H1 (cell line): ENCODE data around the gene KYNU. TPM values are rescaled to one million over a fixed set of nuclear protein-coding genes. Genes with fewer than 3 reads are reported as not detected.

Experiments used
- CTCF ChIA-PET: fragments of 300-600 bp; sonication (Branson Sonifier 250); formaldehyde crosslinking; loops from one replicate; lab custom pipeline; 2021; ENCODE audit not compliant: partially characterized antibody; lab: Charles Lee
- POLR2A ChIA-PET: fragments of 300-600 bp; sonication (Branson Sonifier 250); formaldehyde crosslinking; loops from one replicate; lab custom pipeline; 2021; ENCODE audit warnings: inconsistent platforms; ENCODE audit not compliant: partially characterized antibody; lab: Charles Lee
- DNase-seq, 2 experiments: peaks; one replicate each; pipeline versions ENCODE4 v3.0.0 to v3.0.0-alpha.2; 2010 to 2022; ENCODE audit warnings: low spot score in 2 of 2, low read depth in 1 of 2, mixed read lengths in 1 of 2
- FAIRE-seq: peaks from 2 replicates; lab custom pipeline; 2011; peaks lifted over from hg19 to GRCh38; lab: Jason Lieb, UNC
- H2AFZ ChIP-seq: 2 replicates; pipeline ENCODE4 v1.8.1; 2012; ENCODE audit warnings: low read length, inconsistent platforms
- H2AK5ac ChIP-seq: 2 replicates; pipeline ENCODE4 v1.6.1; 2013; ENCODE audit warnings: low read depth, low read length
- H2BK120ac ChIP-seq: replicated peaks from 2 replicates; pipeline ENCODE3; 2013; ENCODE audit warnings: low read depth, low read length, inconsistent platforms
- H2BK12ac ChIP-seq: 2 replicates; pipeline ENCODE4 v1.6.1; 2013; ENCODE audit warnings: low read depth, low read length
- H2BK15ac ChIP-seq: 2 replicates; pipeline ENCODE4 v1.6.1; 2013; ENCODE audit warnings: low read length
- H2BK20ac ChIP-seq: 2 replicates; pipeline ENCODE4 v1.6.1; 2013; ENCODE audit warnings: low read length
- H2BK5ac ChIP-seq: 2 replicates; pipeline ENCODE4 v1.6.1; 2013; ENCODE audit warnings: low read depth, low read length
- H3K14ac ChIP-seq: 2 replicates; pipeline ENCODE4 v1.6.1; 2013; ENCODE audit warnings: inconsistent platforms; ENCODE audit not compliant: insufficient read length
- H3K18ac ChIP-seq: 2 replicates; pipeline ENCODE4 v1.6.1; 2013; ENCODE audit warnings: low read length; ENCODE audit errors: extremely low read depth
- H3K23ac ChIP-seq: 2 replicates; pipeline ENCODE4 v1.6.1; 2013; ENCODE audit warnings: inconsistent platforms; ENCODE audit not compliant: insufficient read length
- H3K23me2 ChIP-seq: 2 replicates; pipeline ENCODE4 v1.6.1; 2013; ENCODE audit warnings: low read depth, low read length
- H3K27ac ChIP-seq: 2 replicates; pipeline ENCODE4 v1.6.1; 2011; ENCODE audit warnings: low read depth, low read length, inconsistent platforms
- H3K27me3 ChIP-seq, 4 experiments: replicated peaks in 1 of 4; 1 replicate in 1 of 4; 2 replicates in 3 of 4; pipeline versions ENCODE4 v1.6.1 to v1.8.1; 2011 to 2013; ENCODE audit warnings: low read length in 3 of 4, mild to moderate bottlenecking in 3 of 4, inconsistent platforms in 2 of 4, mixed read lengths in 2 of 4, moderate library complexity in 1 of 4; ENCODE audit not compliant: control insufficient read depth in 3 of 4, insufficient read depth in 3 of 4; ENCODE audit errors: extremely low read depth in 1 of 4
- H3K36me3 ChIP-seq, 4 experiments: 2 replicates each; pipeline versions ENCODE4 v1.6.1 to v1.8.1; 2011 to 2013; ENCODE audit warnings: mild to moderate bottlenecking in 4 of 4, low read length in 3 of 4, moderate library complexity in 2 of 4, control low read depth in 1 of 4, inconsistent platforms in 1 of 4; ENCODE audit not compliant: insufficient read depth in 4 of 4, control insufficient read depth in 2 of 4
- H3K4ac ChIP-seq: replicated peaks from 2 replicates; pipeline ENCODE3; 2013; ENCODE audit warnings: low read length, low read depth, mixed read lengths, inconsistent platforms; ENCODE audit not compliant: insufficient read length
- H3K4me1 ChIP-seq, 4 experiments: replicated peaks in 1 of 4; 1 replicate in 1 of 4; 2 replicates in 3 of 4; pipeline versions ENCODE4 v1.6.1 to v1.8.1; 2011 to 2013; ENCODE audit warnings: low read length in 3 of 4, inconsistent platforms in 2 of 4, mixed read lengths in 1 of 4; ENCODE audit not compliant: insufficient read depth in 4 of 4, control insufficient read depth in 3 of 4
- H3K4me2 ChIP-seq, 2 experiments: 2 replicates each; pipeline versions ENCODE4 v1.6.1 to v1.8.1; 2011 to 2013; ENCODE audit warnings: low read depth in 2 of 2, low read length in 2 of 2, control low read depth in 1 of 2, inconsistent platforms in 1 of 2, mild to moderate bottlenecking in 1 of 2; ENCODE audit not compliant: insufficient read depth in 1 of 2
- H3K4me3 ChIP-seq, 4 experiments: fragments of 200-600, 300-600 bp in 1 of 4; sonication (generic), shearing (Covaris generic), sonication (Bioruptor Twin) in 1 of 4; 2 replicates each; pipeline versions ENCODE4 v1.5.1 to v1.8.1; 2011 to 2016; ENCODE audit warnings: low read length in 4 of 4, low read depth in 3 of 4, control low read depth in 2 of 4, inconsistent platforms in 2 of 4, mild to moderate bottlenecking in 2 of 4, mixed read lengths in 1 of 4, moderate library complexity in 1 of 4; ENCODE audit not compliant: insufficient read depth in 2 of 4; ENCODE audit errors: extremely low read depth in 1 of 4
- H3K56ac ChIP-seq: replicated peaks from 2 replicates; pipeline ENCODE3; 2013; ENCODE audit warnings: low read depth, mild to moderate bottlenecking, mixed read lengths, low read length, inconsistent platforms; ENCODE audit not compliant: insufficient read length
- H3K79me1 ChIP-seq: 2 replicates; pipeline ENCODE4 v1.6.1; 2013; ENCODE audit warnings: low read depth, low read length, control low read depth
- H3K79me2 ChIP-seq, 2 experiments: 2 replicates each; pipeline versions ENCODE4 v1.6.1 to v1.8.1; 2012 to 2013; ENCODE audit warnings: low read length in 2 of 2, mild to moderate bottlenecking in 2 of 2, inconsistent platforms in 1 of 2; ENCODE audit not compliant: insufficient read depth in 2 of 2, control insufficient read depth in 1 of 2
- H3K9ac ChIP-seq, 4 experiments: replicated peaks in 1 of 4; 1 replicate in 1 of 4; 2 replicates in 3 of 4; pipeline versions ENCODE4 v1.6.1 to v1.8.1; 2011 to 2013; ENCODE audit warnings: low read depth in 3 of 4, low read length in 3 of 4, control low read depth in 2 of 4, mild to moderate bottlenecking in 2 of 4, moderate library complexity in 2 of 4, inconsistent platforms in 1 of 4; ENCODE audit errors: extremely low read depth in 1 of 4
- H3K9me3 ChIP-seq, 2 experiments: 2 replicates each; pipeline versions ENCODE4 v1.6.1 to v1.8.1; 2012 to 2013; ENCODE audit warnings: mild to moderate bottlenecking in 2 of 2, moderate library complexity in 2 of 2, control low read depth in 1 of 2, inconsistent platforms in 1 of 2, low read depth in 1 of 2, low read length in 1 of 2, mixed read lengths in 1 of 2; ENCODE audit not compliant: insufficient read depth in 2 of 2
- H4K20me1 ChIP-seq, 2 experiments: replicated peaks in 1 of 2; 2 replicates each; pipeline versions ENCODE3 to v1.8.1; 2011 to 2013; ENCODE audit warnings: inconsistent platforms in 2 of 2, low read length in 2 of 2, mild to moderate bottlenecking in 1 of 2; ENCODE audit not compliant: insufficient read depth in 2 of 2, control insufficient read depth in 1 of 2
- H4K5ac ChIP-seq: 2 replicates; pipeline ENCODE4 v1.6.1; 2013; ENCODE audit warnings: low read length, low read depth, mixed read lengths, inconsistent platforms; ENCODE audit not compliant: insufficient read length
- H4K8ac ChIP-seq: 2 replicates; pipeline ENCODE4 v1.8.0; 2013; ENCODE audit warnings: mild to moderate bottlenecking, moderate library complexity, low read length, inconsistent platforms; ENCODE audit not compliant: insufficient read depth; ENCODE audit errors: extremely low read depth
- H4K91ac ChIP-seq: replicated peaks from 2 replicates; pipeline ENCODE3; 2013; ENCODE audit warnings: low read length, mixed read lengths, inconsistent platforms; ENCODE audit not compliant: insufficient read length
- BACH1 ChIP-seq: IDR thresholded peaks from 2 replicates; pipeline ENCODE4 v1.6.1; 2012; ENCODE audit warnings: low read length, improper control_type of control experiment
- CEBPB ChIP-seq: IDR thresholded peaks from 2 replicates; pipeline ENCODE4 v1.6.1; 2012; ENCODE audit warnings: low read depth, low read length
- CHD1 ChIP-seq: IDR thresholded peaks from 2 replicates; pipeline ENCODE4 v1.6.1; 2012; ENCODE audit warnings: low read depth, low read length, improper control_type of control experiment
- CTBP2 ChIP-seq: IDR thresholded peaks from 2 replicates; pipeline ENCODE4 v1.7.0; 2011; ENCODE audit warnings: borderline replicate concordance, mild to moderate bottlenecking, moderate library complexity, mixed read lengths, low read length; ENCODE audit not compliant: insufficient read depth, insufficient read length
- FOSL1 ChIP-seq: IDR thresholded peaks from 2 replicates; pipeline ENCODE4 v1.6.1; 2011; ENCODE audit warnings: mild to moderate bottlenecking, low read depth, low read length, moderate library complexity; ENCODE audit not compliant: insufficient read depth
- GABPA ChIP-seq: IDR thresholded peaks from 2 replicates; pipeline ENCODE4 v1.6.1; 2011; ENCODE audit warnings: mild to moderate bottlenecking, low read length, moderate library complexity, borderline replicate concordance; ENCODE audit not compliant: insufficient read depth
- SP1 ChIP-seq: IDR thresholded peaks from 2 replicates; pipeline ENCODE4 v1.6.1; 2011; ENCODE audit warnings: low read depth, low read length
- TCF12 ChIP-seq: IDR thresholded peaks from 2 replicates; pipeline ENCODE4 v1.6.1; 2011; ENCODE audit warnings: low read depth, mild to moderate bottlenecking, low read length
- WGBS, 2 experiments: shearing (Covaris generic) in 1 of 2; methylation state at CpG; one replicate each; pipeline versions ENCODE4 v1.1.6 to v1.1.7; 2013 to 2015; ENCODE audit warnings: low lambda C conversion rate in 2 of 2, mixed read lengths in 2 of 2, inconsistent platforms in 1 of 2, low coverage in 1 of 2, missing lambda C conversion rate in 1 of 2; ENCODE audit not compliant: insufficient replicate concordance in 2 of 2, insufficient coverage in 1 of 2, insufficient read length in 1 of 2; ENCODE audit errors: extremely low coverage in 1 of 2, missing lambda C conversion rate in 1 of 2; 5-methylcytosine and 5-hydroxymethylcytosine counted together
- polyA plus RNA-seq, 7 experiments: library from polyadenylated mRNA; depleted of rRNA in 3 of 7; stranded (reverse) in 5 of 7; unstranded in 2 of 7; fragments of >200 nt in 5 of 7; fragments of 200-250 nt in 2 of 7; gene quantifications; 1 replicate in 5 of 7; 2 replicates in 1 of 7; 4 replicates in 1 of 7; pipeline versions ENCODE4 v1.2.1 to v1.2.3, GENCODE V29; 2011 to 2013; ENCODE audit warnings: missing spikeins in 2 of 7, mixed read lengths in 2 of 7
- total RNA-seq: library from RNA; stranded (reverse); fragmentation: NEBNext Ultra II Directional; extraction: Animal tissue kit (Norgen Biotek cat#: 25700); gene quantifications from 2 replicates; pipeline ENCODE4 v1.2.1, GENCODE V29; 2021

KYNU gene
- total and polyA plus RNA-seq, 2 of the 8 experiments (the other 6 are each of a cell fraction or from before 2014, with no cell fraction given), result 0.09 to 0.13 TPM

GRCh38 chr2:142981069-142981378 is 103.6 kb downstream of the KYNU start:
- POLR2A ChIA-PET, result no interaction called here
- no peak for DNase-seq
- no peak overlapping the region for H2BK12ac ChIP-seq
- no peaks in the 10 kb centered on the region for H3K79me2 ChIP-seq
- H3K9me3 ChIP-seq, result no peaks in the 10 kb centered on the region
- H4K8ac ChIP-seq, result no peak overlapping the region
- H3K4ac ChIP-seq, result no peak overlapping the region
- H3K4me1 ChIP-seq, result peaks cover 0 to under 1% (median 0%) of the 10 kb centered on the region in 4 experiments; a peak in 1 of 7 replicates
- H3K18ac ChIP-seq, result no peak overlapping the region
- TF ChIP-seq FOSL1 (no peak), BACH1 (no peak), GABPA (no peak), SP1 (no peak), CEBPB (no peak), TCF12 (no peak), CHD1 (no peak), CTBP2 (no peak)
- TF ChIP-seq, all 59 proteins: peak for 0
- CTCF ChIA-PET, result interaction anchor here (0.6 to 3.0 kb wide), 17 partner anchors 9 to 818 kb away, joined by 3 to 28 read pairs (median 3); no protein-coding TSS in a partner anchor
- FAIRE-seq, result no peak
- no peak overlapping the region for H2BK15ac ChIP-seq
- no peak overlapping the region for H2BK5ac ChIP-seq
- no peaks in the 10 kb centered on the region for H3K23me2 ChIP-seq
- no peak overlapping the region for H2BK120ac ChIP-seq
- H3K79me1 ChIP-seq, result no peaks in the 10 kb centered on the region
- H3K4me3 ChIP-seq, result no peak overlapping the region
- H4K91ac ChIP-seq, result no peak overlapping the region
- no peak overlapping the region for H2AFZ ChIP-seq
- no peak overlapping the region for H2BK20ac ChIP-seq
- H3K27me3 ChIP-seq, result no peaks in the 10 kb centered on the region
- no peak overlapping the region for H3K56ac ChIP-seq
- no peak overlapping the region for H3K27ac ChIP-seq
- no peak overlapping the region for H3K9ac ChIP-seq
- no peak overlapping the region for H4K5ac ChIP-seq
- H4K20me1 ChIP-seq, result no peaks in the 10 kb centered on the region
- no peak overlapping the region for H3K23ac ChIP-seq
- WGBS, 2 experiments, result 0% methylated on average over 1 of the region's 1 CpG; no CpG with 5 or more reads in 1 of the 2 experiments
- no peak overlapping the region for H3K4me2 ChIP-seq
- no peak overlapping the region for H2AK5ac ChIP-seq
- H3K36me3 ChIP-seq, result no peaks in the 10 kb centered on the region
- H3K14ac ChIP-seq, result no peak overlapping the region
